K562 (cell line): ENCODE results near the gene ACOT2. TPM values are rescaled to one million over a fixed set of nuclear protein-coding genes. Genes with fewer than 3 reads are reported as not detected.

Experiments
- ATAC-seq: fragments of 200-7000 bp; cut with Tn5 transposase; 3 replicates; pipeline ENCODE4 v1.9.1; 2020; ENCODE audit warnings: moderate library complexity
- BruUV-seq: library from RNA; stranded (reverse); fragments of 400-500 nt; replicated peaks from 2 replicates; lab custom pipeline; 2021; lab: Mats Ljungman, UMichigan
- CTCF ChIA-PET: fragments of 300-600 bp; formaldehyde crosslinking; extraction: SDS; loops from one replicate; lab custom pipeline; 2021; ENCODE audit warnings: low intra/inter-chr PET ratio; lab: Yijun Ruan, JAX
- POLR2A ChIA-PET: fragments of 300-600, 350-650 bp; sonication (Branson Sonifier 250); formaldehyde crosslinking; extraction: SDS; loops from one replicate; lab custom pipeline; 2021; ENCODE audit warnings: antibody characterized with exemption, inconsistent platforms; lab: Yijun Ruan, JAX
- DNase-seq, 4 experiments: peaks; one replicate each; pipeline versions ENCODE4 v3.0.0 to v3.0.0-alpha.2; 2011 to 2018; ENCODE audit warnings: low spot score in 3 of 4, mixed read lengths in 3 of 4; ENCODE audit errors: extremely low read depth in 1 of 4
- FAIRE-seq: peaks from 2 replicates; lab custom pipeline; 2011; peaks lifted over from hg19 to GRCh38; lab: Jason Lieb, UNC
- H2AFZ ChIP-seq: 2 replicates; pipeline ENCODE4 v1.6.0; 2011; ENCODE audit warnings: low read depth, low read length, control low read depth, inconsistent platforms
- H3K27ac ChIP-seq: fragments of 200-600 bp; 3 replicates; pipeline ENCODE4 v1.8.0; 2011; ENCODE audit warnings: low read depth, mild to moderate bottlenecking, control low read depth, inconsistent platforms, low read length, moderate library complexity, mixed read lengths; ENCODE audit errors: extremely low read depth
- H3K27me3 ChIP-seq, 2 experiments: fragments of 300-600 bp in 1 of 2; 2 replicates in 1 of 2; 3 replicates in 1 of 2; pipeline versions ENCODE4 v1.6.0 to v1.8.0; 2011; ENCODE audit warnings: inconsistent platforms in 2 of 2, low read length in 2 of 2, mild to moderate bottlenecking in 1 of 2, mixed read lengths in 1 of 2, moderate library complexity in 1 of 2; ENCODE audit not compliant: control insufficient read depth in 2 of 2, insufficient read depth in 2 of 2
- H3K36me3 ChIP-seq: fragments of 300-600 bp; 3 replicates; pipeline ENCODE4 v1.8.0; 2011; ENCODE audit warnings: mild to moderate bottlenecking, low read length, inconsistent platforms; ENCODE audit not compliant: control insufficient read depth, insufficient read depth
- H3K4me1 ChIP-seq, 2 experiments: fragments of 200-600 bp in 1 of 2; replicated peaks in 1 of 2; 2 replicates in 1 of 2; 3 replicates in 1 of 2; pipeline versions ENCODE4 v1.5.1 to v1.8.0; 2011; ENCODE audit warnings: inconsistent platforms in 2 of 2, low read length in 2 of 2, mild to moderate bottlenecking in 1 of 2, mixed read lengths in 1 of 2, moderate library complexity in 1 of 2; ENCODE audit not compliant: control insufficient read depth in 2 of 2, insufficient read depth in 2 of 2
- H3K4me2 ChIP-seq: 2 replicates; pipeline ENCODE4 v1.6.1; 2011; ENCODE audit warnings: low read length, control low read depth, inconsistent platforms, mixed read lengths; ENCODE audit not compliant: insufficient read depth
- H3K4me3 ChIP-seq: fragments of 200-600 bp; sonication (generic), shearing (Covaris generic); 2 replicates; pipeline ENCODE4 v1.5.1; 2016; ENCODE audit warnings: control low read depth, inconsistent platforms
- H3K79me2 ChIP-seq: fragments of 200-600 bp; 3 replicates; pipeline ENCODE4 v1.8.0; 2011; ENCODE audit warnings: low read length, inconsistent platforms; ENCODE audit not compliant: control insufficient read depth, insufficient read depth
- H3K9ac ChIP-seq, 2 experiments: 2 replicates each; pipeline versions ENCODE4 v1.6.0 to v1.6.1; 2011; ENCODE audit warnings: low read depth in 2 of 2, low read length in 2 of 2, control low read depth in 1 of 2, inconsistent platforms in 1 of 2, mild to moderate bottlenecking in 1 of 2, mixed read lengths in 1 of 2; ENCODE audit not compliant: insufficient read depth in 1 of 2
- H3K9me1 ChIP-seq: one replicate; pipeline ENCODE4 v1.6.0; 2011; ENCODE audit warnings: inconsistent platforms, mild to moderate bottlenecking, low read length, moderate library complexity; ENCODE audit not compliant: control insufficient read depth, insufficient read depth
- H3K9me3 ChIP-seq: replicated peaks from 2 replicates; pipeline ENCODE4 v1.5.1; 2011; ENCODE audit warnings: low read depth, low read length, inconsistent platforms; ENCODE audit not compliant: control insufficient read depth, insufficient read depth
- H4K20me1 ChIP-seq: replicated peaks from 2 replicates; pipeline ENCODE4 v1.6.1; 2011; ENCODE audit warnings: low read length, inconsistent platforms, mixed read lengths; ENCODE audit not compliant: control insufficient read depth, insufficient read depth
- POLR3A ChIP-seq: IDR thresholded peaks from 2 replicates; pipeline ENCODE4 v1.6.1; 2011; ENCODE audit warnings: borderline replicate concordance, mild to moderate bottlenecking, moderate library complexity; ENCODE audit not compliant: insufficient read length, insufficient read depth; ENCODE audit errors: extremely low read depth
- WGBS: fragments of 100-300 bp; shearing (Covaris generic); methylation state at CpG from one replicate; pipeline ENCODE4 v1.1.6; 2016; ENCODE audit warnings: low coverage, mixed read lengths; ENCODE audit not compliant: insufficient coverage; ENCODE audit errors: missing lambda C conversion rate; 5-methylcytosine and 5-hydroxymethylcytosine counted together
- in situ Hi-C: fragments of 300-500 bp; cut with MboI; formaldehyde crosslinking; loops from 4 replicates; pipeline ENCODE4 v1.15.0; 2018; ENCODE audit warnings: inconsistent platforms, mixed read lengths
- intact Hi-C: fragments of 100-400 bp; cut with micrococcal nuclease; formaldehyde crosslinking; loops from 2 replicates; pipeline ENCODE4 v1.14.2; 2022
- polyA plus RNA-seq, 8 experiments: library from polyadenylated mRNA; depleted of rRNA in 4 of 8; stranded (reverse) in 5 of 8; unstranded in 3 of 8; fragments of >200 nt; fragmentation: Nextera tagmentation in 2 of 8; fragmentation: Illumina TruSeq in 1 of 8; extraction: Ambion mirVana in 2 of 8; extraction: Trizol in 1 of 8; gene quantifications; 2 replicates each; pipeline versions ENCODE4 v1.2.1 to v1.2.3, GENCODE V29; 2011 to 2014; ENCODE audit warnings: inconsistent platforms in 1 of 8, missing spikeins in 1 of 8
- total RNA-seq, 7 experiments: library from RNA; depleted of rRNA in 6 of 7; stranded (reverse); fragments of >200 nt in 6 of 7; fragmentation: Illumina TruSeq in 2 of 7; extraction: Trizol in 2 of 7; gene quantifications; 2 replicates each; pipeline versions ENCODE4 v1.2.1 to v1.2.3, GENCODE V29; 2011 to 2021; ENCODE audit warnings: low replicate concordance in 1 of 7
- TF ChIP-seq, protein P1 (sequence below): fragments of 250-450 bp; sonication (Bioruptor Pico); IDR thresholded peaks from 2 replicates; pipeline ENCODE4 v1.4.0; 2020

Gene ACOT2
- total and polyA plus RNA-seq, 9 of the 15 experiments (the other 6 are each of a cell fraction or from before 2014, with no cell fraction given), result 0.04 to 0.15 (median 0.04) TPM; not detected in 6

DNA sequence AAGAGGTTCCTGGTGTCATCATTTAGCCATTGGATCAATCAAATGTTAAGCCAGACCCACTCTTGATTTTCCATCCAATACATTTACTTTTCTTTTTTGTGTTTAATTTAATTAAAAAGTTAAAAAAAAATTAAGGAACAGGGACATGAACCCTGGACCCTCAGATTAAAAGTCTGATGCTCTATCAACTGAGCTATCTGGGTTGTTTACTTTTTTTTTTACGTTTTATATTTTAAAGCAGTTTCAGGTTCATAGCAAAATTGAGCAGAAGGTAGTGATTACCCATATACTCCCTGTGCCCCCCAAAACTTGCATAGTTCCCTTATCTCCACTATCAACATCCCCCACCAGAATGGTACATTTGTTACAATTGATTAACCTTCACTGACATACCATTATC lies 19.7 kb downstream of the ACOT2 start:
- no peak overlapping the region for H3K9ac ChIP-seq
- 20% methylated on average over 1 of the region's 1 CpG for WGBS
- ChIA-PET CTCF (no interaction called here), POLR2A (no interaction called here)
- no peaks in the 10 kb centered on the region for H3K36me3 ChIP-seq
- intact Hi-C loops (no loop called here), in situ Hi-C loops (no loop called here)
- DNase-seq (no peak), FAIRE-seq (no peak), ATAC-seq (no peak)
- peak; percentile 48 for TF ChIP-seq POLR3A
- TF ChIP-seq, protein P1, sequence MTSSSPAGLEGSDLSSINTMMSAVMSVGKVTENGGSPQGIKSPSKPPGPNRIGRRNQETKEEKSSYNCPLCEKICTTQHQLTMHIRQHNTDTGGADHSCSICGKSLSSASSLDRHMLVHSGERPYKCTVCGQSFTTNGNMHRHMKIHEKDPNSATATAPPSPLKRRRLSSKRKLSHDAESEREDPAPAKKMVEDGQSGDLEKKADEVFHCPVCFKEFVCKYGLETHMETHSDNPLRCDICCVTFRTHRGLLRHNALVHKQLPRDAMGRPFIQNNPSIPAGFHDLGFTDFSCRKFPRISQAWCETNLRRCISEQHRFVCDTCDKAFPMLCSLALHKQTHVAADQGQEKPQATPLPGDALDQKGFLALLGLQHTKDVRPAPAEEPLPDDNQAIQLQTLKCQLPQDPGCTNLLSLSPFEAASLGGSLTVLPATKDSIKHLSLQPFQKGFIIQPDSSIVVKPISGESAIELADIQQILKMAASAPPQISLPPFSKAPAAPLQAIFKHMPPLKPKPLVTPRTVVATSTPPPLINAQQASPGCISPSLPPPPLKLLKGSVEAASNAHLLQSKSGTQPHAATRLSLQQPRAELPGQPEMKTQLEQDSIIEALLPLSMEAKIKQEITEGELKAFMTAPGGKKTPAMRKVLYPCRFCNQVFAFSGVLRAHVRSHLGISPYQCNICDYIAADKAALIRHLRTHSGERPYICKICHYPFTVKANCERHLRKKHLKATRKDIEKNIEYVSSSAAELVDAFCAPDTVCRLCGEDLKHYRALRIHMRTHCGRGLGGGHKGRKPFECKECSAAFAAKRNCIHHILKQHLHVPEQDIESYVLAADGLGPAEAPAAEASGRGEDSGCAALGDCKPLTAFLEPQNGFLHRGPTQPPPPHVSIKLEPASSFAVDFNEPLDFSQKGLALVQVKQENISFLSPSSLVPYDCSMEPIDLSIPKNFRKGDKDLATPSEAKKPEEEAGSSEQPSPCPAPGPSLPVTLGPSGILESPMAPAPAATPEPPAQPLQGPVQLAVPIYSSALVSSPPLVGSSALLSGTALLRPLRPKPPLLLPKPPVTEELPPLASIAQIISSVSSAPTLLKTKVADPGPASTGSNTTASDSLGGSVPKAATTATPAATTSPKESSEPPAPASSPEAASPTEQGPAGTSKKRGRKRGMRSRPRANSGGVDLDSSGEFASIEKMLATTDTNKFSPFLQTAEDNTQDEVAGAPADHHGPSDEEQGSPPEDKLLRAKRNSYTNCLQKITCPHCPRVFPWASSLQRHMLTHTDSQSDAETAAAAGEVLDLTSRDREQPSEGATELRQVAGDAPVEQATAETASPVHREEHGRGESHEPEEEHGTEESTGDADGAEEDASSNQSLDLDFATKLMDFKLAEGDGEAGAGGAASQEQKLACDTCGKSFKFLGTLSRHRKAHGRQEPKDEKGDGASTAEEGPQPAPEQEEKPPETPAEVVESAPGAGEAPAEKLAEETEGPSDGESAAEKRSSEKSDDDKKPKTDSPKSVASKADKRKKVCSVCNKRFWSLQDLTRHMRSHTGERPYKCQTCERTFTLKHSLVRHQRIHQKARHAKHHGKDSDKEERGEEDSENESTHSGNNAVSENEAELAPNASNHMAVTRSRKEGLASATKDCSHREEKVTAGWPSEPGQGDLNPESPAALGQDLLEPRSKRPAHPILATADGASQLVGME, result no peak
- BruUV-seq, result no TSS peak
- H2AFZ ChIP-seq, result no peak overlapping the region
- H3K9me1 ChIP-seq, result no peaks in the 10 kb centered on the region
- no peak overlapping the region for H3K27ac ChIP-seq
- H3K9me3 ChIP-seq, result no peaks in the 10 kb centered on the region
- no peaks in the 10 kb centered on the region; a peak in 2 of 5 replicates for H3K4me1 ChIP-seq
- H3K79me2 ChIP-seq, result no peaks in the 10 kb centered on the region
- H3K27me3 ChIP-seq, result no peaks in the 10 kb centered on the region
- no peaks in the 10 kb centered on the region for H4K20me1 ChIP-seq
- no peak overlapping the region for H3K4me3 ChIP-seq
- H3K4me2 ChIP-seq, result no peak overlapping the region
